Activated naive CD8-positive, alpha-beta T cell treated with anti-CD3 and anti-CD28 coated beads, Interleukin-2, amount 50 U/mL, for 16 hours (primary cell): ENCODE data around the gene MSRB3.
"Not testable (repeated sequence)": the region's sequence is repeated elsewhere in the genome, so short reads cannot be mapped to it uniquely, and the experiment has no call there.

Experiments used
- DNase-seq: peaks from one replicate; pipeline ENCODE4 v3.0.0-alpha.2; 2020; ENCODE audit warnings: low read depth, low spot score

Gene MSRB3

DNA sequence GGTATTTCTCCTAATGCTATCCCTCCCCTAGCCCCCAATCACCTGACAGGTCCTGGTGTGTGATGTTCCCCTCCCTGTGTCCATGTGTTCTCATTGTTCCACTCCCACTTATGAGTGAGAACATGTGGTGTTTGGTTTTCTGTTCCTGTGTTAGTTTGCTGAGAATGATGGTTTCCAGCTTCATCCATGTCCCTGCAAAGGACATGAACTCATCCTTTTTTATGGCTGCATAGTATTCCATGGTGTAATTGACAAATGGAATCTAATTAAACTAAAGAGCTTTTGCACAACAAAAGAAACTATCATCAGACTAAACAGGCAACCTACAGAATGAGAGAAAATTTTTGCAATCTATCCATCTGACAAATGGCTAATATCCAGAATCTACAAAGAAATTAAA, 178.9 kb downstream of the MSRB3 start:
- DNase-seq, result not testable (repeated sequence)

DNA sequence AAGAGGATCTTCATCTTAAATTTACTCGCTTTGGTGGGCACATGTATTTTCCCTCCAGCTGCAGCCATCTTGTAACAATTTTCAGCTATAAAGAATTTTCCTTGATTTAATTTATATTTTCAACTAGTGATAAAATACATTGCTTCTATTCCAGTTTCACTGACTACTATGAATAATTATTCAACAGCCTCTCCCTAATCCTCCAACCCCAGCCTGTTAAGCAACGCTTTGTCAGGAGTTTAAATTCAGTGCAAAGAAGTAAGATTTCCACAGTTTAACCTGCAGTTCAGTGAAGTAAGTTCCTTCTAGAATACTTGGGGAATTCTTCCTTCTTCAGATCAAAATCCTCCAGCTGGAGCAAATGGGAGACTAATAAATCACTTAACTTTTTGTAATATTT, 180.2 kb downstream of the MSRB3 start:
- no peak for DNase-seq

DNA sequence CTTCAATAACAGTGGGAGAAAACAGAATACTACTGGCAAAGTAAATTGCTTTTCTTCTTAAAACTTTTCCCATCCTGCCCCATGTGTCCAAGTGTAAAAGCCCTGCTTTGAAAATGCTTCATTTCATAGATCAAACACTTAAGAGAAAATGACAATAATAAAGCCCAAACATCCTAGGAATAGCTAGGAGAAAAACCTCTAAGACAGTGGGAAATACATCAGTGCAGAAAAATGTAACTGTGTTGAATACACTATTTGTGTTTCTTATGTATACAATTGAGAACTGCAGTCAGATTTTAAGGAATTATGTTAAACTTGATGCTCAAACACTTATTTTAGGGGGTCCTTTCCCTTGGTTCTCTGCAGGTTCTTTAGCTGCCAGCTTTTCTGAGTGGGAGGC, 181.1 kb downstream of the MSRB3 start:
- no peak for DNase-seq

DNA sequence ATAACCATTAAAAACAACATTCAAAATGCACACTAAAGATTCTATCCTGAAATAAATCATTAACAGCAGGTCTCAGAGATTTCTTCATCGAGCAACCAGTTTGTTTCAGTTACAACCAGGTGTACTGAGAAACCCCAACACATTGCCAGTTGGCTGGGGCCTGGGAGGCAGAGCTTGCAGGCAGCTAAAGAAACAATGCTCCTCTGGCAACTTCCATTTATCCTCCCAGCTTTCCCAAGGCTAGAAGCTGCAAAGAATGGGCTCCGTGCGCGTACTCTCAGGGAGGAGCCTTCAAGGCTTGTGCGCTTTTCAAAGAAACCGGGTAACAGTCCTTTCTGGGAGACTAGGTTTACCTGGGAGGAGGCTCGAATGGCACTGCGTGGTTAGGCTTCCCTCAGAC, 181.6 kb downstream of the MSRB3 start:
- no peak for DNase-seq

DNA sequence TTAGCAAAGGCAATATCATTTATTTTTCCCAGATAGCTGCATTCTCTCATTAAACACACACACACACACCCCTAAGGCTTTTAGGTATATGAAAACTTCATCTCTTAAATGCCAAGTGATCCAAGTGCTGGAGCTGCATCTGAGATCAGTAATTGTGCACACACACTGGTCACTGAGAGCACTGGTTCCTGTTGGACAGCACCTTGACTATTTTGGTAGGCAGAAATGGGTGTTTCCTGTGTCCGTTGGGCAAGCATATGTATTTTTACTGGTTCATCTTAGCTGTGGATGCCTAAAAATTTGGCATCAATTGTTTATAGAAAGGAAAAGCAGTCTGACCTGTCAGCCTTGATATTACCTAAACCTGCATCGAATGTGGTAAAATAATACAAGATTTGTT, 182.5 kb downstream of the MSRB3 start:
- DNase-seq, result no peak

DNA sequence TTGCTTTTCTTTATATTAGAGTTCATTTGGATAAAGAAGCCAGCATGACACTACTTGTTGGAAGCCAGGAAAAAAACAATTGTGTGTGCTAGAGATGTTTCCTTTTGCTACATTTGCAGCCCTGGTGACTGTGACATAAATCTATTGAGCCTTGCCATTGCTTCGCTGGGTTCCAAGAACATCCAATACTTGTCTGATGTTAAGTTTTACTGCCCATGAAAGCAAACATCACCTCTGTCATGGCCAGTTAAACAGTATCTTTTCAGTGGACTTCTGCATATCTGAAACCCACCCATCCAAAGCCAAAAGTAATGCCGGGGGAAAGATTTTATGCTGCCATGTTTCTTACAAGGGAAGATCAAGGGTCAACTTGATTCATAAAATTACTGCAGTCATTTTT, 184.0 kb downstream of the MSRB3 start:
- DNase-seq, result no peak

DNA sequence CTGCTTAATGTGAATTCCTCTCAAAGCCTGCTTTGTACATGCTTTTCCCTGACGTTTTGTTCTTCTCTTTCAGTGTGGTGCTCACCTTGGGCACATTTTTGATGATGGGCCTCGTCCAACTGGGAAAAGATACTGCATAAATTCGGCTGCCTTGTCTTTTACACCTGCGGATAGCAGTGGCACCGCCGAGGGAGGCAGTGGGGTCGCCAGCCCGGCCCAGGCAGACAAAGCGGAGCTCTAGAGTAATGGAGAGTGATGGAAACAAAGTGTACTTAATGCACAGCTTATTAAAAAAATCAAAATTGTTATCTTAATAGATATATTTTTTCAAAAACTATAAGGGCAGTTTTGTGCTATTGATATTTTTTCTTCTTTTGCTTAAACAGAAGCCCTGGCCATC, 184.6 kb downstream of the MSRB3 start:
- no peak for DNase-seq

DNA sequence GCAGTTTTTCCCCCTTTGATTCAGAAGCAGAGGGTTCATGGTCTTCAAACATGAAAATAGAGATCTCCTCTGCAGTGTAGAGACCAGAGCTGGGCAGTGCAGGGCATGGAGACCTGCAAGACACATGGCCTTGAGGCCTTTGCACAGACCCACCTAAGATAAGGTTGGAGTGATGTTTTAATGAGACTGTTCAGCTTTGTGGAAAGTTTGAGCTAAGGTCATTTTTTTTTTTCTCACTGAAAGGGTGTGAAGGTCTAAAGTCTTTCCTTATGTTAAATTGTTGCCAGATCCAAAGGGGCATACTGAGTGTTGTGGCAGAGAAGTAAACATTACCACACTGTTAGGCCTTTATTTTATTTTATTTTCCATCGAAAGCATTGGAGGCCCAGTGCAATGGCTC, 185.1 kb downstream of the MSRB3 start:
- DNase-seq, result no peak

- no peak for DNase-seq
Measured at GRCh38 chr12:65464930-65465329, 186.4 kb downstream of the MSRB3 start.

- DNase-seq, result no peak
Measured at GRCh38 chr12:65465766-65466547, 187.5 kb downstream of the MSRB3 start.

DNA sequence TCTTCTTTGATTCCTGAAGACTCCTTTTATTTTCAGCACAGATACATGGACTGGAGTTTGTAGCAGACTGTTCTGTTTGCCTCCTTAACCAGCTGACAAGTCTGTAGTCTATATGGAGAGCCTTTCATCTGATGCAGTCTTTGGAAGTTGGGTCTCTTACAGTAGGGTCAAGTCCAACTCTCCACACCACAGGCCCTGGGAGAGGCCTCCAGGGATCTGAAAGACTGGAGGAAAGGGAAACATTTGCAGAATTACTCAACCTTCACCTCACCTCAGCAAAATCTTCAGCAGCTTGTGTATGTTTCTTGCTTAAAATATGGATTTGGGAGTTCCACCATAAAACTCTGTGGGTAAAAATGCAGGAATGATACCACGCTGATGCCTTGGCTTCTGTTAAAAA, 188.4 kb downstream of the MSRB3 start:
- no peak for DNase-seq

DNA sequence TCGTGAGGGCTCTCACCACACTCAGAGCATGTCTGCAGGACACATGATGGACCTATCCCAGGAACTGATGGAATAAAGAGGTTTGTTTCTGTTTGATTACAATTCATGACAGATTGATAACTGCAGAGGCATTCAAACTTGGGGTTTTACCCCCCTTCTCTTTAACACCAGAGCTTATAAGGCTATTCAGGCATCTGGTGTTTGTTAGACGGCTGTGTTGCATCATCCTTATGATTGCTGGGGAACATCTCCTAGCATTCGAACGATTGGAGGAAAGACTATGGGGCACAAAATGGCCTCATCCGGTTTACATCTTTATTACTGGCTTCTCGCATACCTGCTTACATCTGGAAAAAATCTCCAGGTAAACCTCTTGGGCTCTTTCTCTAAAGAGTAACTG, 191.8 kb downstream of the MSRB3 start:
- DNase-seq, result no peak

GRCh38 chr12:65472079-65472478, 193.6 kb downstream of the MSRB3 start:
- no peak for DNase-seq

DNA sequence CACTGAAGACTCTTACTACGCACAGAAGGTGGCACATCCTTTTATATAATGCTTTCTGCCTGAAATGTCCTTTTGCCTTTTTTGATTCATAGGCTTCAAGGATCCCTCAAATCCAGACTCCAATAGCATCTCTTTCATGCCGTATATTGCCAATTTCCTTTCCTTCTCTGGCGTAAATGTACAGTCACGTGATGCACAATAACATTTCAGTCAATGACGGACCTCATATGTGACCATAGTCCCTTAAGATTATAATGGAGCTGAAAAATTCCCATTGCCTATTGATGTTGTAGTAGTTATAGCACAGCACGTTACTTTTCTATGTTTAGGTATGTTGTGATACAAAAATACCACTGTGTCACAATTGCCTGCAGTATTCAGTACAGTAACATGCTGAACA, 196.3 kb downstream of the MSRB3 start:
- no peak for DNase-seq

DNA sequence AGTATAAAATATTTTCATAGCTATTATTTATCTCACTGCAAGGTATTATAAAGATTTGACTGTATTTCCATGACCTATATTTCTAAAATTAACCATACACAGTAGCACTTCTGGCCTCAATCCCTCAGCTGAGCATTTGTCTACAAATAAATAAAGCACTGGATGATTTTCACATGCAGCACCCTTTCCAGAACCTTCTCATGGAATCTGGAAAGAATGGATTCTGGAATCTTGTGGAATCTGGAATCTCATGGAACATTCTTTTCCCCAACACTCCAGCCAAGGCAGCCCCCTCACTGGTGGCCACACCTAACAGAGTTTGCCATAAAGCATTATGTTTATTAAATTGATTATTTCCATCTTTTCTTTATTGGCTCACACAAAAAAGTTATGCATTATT, 199.2 kb downstream of the MSRB3 start:
- no peak for DNase-seq

GRCh38 chr12:65483891-65484516, 205.5 kb downstream of the MSRB3 start:
- not testable (repeated sequence) for DNase-seq

- DNase-seq, result no peak
Measured at GRCh38 chr12:65488197-65488596, 209.7 kb downstream of the MSRB3 start.

GRCh38 chr12:65490250-65490649, 211.8 kb downstream of the MSRB3 start:
- no peak for DNase-seq

DNA sequence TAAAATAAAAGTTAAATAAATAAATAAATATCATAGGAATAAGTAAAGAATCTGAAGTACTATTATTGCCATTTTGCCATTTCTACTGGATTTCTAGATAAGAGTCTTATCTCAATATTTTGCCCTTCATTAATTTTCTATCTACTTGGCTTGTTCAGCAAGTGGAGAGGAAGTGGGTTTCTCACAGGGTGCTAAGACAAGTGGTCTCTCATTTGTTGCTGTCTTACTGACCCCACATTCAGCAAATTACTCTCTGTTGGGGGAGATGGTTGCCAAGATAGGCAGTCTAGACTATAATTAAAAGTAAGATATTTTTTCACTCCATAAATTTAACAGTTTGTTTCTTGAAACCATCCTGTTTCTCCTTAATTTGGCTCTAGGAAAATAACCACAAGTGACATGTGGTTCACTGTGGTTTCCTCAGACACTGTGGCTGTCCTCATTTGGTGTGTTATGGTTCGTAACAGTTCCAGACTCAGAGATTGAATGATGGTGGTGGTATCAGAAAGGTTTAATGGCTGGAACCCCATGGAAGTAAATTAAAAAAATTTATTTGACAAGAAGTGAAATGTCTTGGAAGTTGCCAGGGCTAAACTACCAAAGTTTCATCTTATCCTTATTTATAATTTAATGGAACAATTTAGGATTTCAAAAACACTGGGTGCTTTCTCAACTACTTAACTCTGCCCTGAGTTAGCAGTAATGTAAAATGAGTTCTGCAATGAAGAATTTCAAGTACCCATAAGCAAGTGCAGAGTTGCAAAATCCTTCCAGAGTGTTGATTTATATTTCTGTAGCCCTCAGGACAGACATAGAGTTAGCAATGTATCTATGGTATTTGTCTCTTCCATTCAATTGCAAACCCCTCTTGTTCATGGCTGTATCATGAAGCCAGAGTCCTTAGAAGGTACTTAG, 214.8 kb downstream of the MSRB3 start:
- DNase-seq, result no peak

- DNase-seq, result no peak
Measured at GRCh38 chr12:65493913-65494245, 215.4 kb downstream of the MSRB3 start.

GRCh38 chr12:65494537-65494936, 216.1 kb downstream of the MSRB3 start:
- DNase-seq, result no peak

GRCh38 chr12:65495233-65495632, 216.8 kb downstream of the MSRB3 start:
- no peak for DNase-seq

DNA sequence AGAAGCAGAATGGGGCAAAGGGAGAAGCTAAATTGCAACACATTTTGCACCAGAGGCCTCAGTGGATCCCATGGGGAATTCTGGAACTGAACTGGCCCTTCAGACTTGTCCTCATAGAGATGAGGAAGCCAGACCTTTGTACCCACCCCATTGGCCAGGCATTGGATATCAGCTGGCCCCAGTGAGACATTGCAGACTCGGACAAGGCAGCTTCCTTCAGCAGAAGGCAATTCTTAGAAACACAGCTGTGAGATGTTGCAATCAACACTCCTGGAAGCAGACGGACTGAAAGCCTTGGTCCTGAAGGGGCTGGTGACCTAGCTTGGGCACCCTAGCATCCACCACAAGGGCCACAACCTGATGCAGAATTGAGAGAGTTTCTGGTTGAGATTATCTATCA, 218.1 kb downstream of the MSRB3 start:
- no peak for DNase-seq
